PC-9 (cell line): ENCODE results near the gene CNTN1.

Experiments
- EZH2 ChIP-seq: fragments of 200-600 bp; sonication (generic); IDR thresholded peaks from 2 replicates; pipeline ENCODE4 v1.8.0; 2017; ENCODE audit warnings: antibody characterized with exemption, low read depth
- TF ChIP-seq, protein P1 (sequence below): fragments of 200-600 bp; sonication (generic); conservative IDR thresholded peaks from 2 replicates; pipeline ENCODE4 v1.6.1; 2017; ENCODE audit warnings: mixed run types, antibody characterized with exemption, mild to moderate bottlenecking, moderate library complexity

DNA sequence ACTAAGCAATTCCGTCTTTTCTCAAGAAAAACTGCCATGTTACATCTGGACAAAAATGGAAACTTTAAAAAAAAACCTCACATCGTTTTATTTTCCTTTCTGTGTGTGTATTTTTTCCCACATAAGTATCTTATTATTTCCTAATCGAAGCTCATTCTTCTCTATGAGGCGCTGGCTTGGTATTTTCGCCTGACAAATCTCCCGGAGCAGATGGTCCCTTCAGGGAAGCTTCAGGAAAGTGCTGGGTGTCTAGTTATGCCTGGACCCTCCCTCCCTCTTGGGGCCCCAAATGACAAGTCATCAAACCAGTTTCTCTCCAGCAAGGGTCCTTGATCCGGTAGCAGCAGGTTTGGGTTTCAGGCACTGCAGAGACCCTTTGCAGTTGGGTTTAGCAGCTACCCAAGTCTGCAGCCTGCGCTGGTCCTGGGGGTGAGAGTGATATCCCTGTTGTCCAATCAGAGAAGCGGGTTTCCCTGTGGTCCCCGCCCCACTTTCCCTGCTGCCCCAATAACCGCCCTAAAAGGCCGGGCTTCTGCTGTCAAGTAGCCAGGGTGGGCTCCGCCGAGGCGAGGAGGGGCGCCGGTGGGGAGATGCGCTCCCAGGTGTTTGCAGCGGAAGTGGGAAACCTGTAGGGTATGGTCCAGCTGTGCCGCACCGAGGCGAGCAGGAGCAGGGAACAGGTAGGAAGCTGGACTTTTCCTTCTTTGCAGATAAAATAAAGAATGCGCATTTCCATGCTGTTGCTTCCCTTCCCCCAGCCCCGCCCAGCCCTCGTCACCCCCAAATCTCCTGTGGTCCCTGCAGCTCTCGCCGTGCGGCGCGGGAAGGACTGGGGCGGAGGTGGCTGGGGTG, at the start of gene CNTN1:
- TF ChIP-seq, protein P1, sequence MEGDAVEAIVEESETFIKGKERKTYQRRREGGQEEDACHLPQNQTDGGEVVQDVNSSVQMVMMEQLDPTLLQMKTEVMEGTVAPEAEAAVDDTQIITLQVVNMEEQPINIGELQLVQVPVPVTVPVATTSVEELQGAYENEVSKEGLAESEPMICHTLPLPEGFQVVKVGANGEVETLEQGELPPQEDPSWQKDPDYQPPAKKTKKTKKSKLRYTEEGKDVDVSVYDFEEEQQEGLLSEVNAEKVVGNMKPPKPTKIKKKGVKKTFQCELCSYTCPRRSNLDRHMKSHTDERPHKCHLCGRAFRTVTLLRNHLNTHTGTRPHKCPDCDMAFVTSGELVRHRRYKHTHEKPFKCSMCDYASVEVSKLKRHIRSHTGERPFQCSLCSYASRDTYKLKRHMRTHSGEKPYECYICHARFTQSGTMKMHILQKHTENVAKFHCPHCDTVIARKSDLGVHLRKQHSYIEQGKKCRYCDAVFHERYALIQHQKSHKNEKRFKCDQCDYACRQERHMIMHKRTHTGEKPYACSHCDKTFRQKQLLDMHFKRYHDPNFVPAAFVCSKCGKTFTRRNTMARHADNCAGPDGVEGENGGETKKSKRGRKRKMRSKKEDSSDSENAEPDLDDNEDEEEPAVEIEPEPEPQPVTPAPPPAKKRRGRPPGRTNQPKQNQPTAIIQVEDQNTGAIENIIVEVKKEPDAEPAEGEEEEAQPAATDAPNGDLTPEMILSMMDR, result no peak
- no peak for TF ChIP-seq EZH2
